AG08395 (cell line): Measurements from ENCODE around the gene FOXN3.
"Not testable (repeated sequence)": the region's sequence is repeated elsewhere in the genome, so short reads cannot be mapped to it uniquely, and the experiment has no call there.

Experiments used
- DNase-seq: peaks from one replicate; pipeline ENCODE4 v3.0.0; 2012; ENCODE audit warnings: mixed read lengths, low spot score

FOXN3 gene

GRCh38 chr14:89164168-89165073 is 252.6 kb downstream of the FOXN3 start:
- no peak for DNase-seq

- DNase-seq = no peak
Measured at GRCh38 chr14:89163031-89163636, 253.9 kb downstream of the FOXN3 start.

DNA sequence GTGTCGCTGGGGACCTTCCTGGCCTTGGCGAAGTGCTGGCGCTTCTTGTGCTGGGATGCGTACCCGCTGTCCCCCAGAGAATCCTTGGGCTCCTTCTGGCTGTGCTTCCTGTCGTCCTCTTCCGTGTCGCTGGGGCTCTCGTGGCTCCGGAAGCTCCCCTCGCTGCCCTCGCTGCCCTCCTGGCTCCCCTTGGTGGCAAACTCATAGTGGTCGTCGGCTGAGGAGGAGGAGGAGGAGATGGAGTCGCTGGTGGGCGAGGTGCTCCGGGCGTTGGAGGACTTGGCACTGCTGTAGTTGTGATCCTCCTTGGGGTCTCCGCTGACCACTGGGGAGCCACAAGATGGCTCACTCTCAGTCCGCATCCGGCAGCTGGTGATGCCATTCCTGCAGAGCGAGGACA is 254.4 kb downstream of the FOXN3 start:
- no peak for DNase-seq

GRCh38 chr14:89160437-89160836 is 256.6 kb downstream of the FOXN3 start:
- no peak for DNase-seq

DNA sequence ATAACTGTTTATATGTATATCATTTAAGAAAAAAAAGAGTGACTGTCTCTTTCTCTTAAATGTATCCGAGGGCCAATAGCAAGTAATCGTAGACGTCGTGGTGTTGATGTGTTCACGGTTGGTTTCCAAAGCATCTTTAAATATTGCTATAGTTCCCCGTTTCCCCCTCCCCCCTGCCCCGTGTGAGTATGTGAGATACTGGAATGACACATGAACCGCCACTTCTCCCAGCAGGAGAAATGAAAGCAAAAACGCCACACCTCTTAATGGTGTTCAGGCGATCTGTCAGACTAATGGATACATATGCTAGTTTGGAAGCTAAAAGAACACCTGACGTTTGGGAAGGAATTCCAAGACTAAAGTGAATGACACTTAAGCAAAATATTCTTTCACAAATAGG is 258.3 kb downstream of the FOXN3 start:
- DNase-seq = no peak

GRCh38 chr14:89158104-89158503 is 258.9 kb downstream of the FOXN3 start:
- not testable (repeated sequence) for DNase-seq

- DNase-seq = no peak
Measured at GRCh38 chr14:89155491-89155890, 261.5 kb downstream of the FOXN3 start.

DNA sequence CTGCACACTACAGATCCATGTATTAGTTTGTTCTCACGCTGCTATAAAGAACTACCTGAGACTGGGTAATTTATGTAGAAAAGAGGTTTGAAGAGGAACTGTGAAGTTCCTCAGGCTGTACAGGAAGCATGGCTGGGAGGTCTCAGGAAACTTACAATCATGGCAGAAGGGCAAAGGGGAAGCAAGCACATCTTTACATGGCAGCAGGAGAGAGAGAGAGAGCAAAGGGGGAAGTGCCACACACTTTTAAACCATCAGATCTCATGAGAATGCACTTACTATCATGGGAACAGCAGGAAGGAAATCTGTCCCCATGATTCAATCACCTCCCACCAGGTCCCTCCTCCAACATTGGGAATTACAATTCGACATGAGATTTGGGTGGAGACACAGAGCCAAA is 265.3 kb downstream of the FOXN3 start:
- not testable (repeated sequence) for DNase-seq

- peak; percentile 22 for DNase-seq
Measured at GRCh38 chr14:89146274-89146673, 270.8 kb downstream of the FOXN3 start.

DNA sequence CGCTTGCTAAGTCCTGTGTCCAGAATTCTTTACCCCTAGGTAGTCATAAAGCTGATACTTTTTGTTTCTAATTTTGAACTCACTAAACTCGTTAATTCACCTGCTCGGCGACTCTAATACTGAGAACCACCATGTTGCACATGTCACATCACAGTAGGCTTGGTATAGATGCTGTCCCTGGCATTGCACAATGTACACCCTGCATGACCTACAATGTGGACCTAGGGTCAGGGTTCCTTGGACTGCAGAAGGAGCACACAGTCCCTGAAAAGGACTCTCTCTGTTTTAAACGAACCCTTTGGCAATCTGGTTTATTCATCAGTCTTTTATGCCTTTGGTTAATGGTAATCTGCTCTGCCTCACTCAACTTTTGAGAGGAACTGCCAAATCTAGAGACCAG is 272.4 kb downstream of the FOXN3 start:
- no peak for DNase-seq

DNA sequence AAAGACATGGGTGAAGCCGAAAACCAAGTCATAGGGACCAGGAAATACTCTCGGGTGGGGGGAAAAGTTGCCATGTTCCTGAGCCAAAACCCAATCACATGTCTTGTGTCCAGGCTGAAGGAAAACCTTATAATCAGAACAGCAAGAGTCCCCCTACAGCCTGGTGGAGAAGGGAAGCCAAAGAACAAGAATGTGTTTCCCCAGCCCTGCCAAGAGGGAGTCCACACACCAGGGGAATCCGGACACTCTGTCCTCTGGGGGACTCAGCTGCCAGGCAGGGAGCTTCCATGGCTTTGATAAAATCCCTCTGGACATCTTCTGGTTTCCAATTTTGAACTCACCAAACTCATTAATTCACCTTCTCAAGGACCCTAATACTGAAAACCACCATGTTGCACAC is 273.0 kb downstream of the FOXN3 start:
- no peak for DNase-seq

- no peak for DNase-seq
Measured at GRCh38 chr14:89143595-89143994, 273.4 kb downstream of the FOXN3 start.

GRCh38 chr14:89142366-89142765 is 274.7 kb downstream of the FOXN3 start:
- DNase-seq = no peak

DNA sequence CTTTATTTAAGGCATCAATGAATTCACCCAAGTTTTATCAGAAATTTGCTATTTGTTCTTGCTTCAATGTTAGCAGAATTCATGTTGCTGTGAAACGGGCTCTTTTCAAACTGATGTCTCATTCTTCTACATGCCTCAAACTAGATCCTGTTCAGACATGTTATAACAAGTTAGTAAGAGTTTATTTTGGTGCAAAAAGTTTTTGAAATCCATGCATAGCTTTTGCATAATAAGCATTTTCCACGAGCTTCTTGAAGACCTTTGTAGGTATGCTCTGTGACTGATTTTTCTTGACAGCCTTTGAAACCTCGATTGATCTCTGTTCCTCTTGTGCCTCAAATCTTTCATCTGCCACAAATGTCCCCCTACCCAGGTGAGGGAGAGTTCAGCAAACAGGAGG is 275.2 kb downstream of the FOXN3 start:
- no peak for DNase-seq

DNA sequence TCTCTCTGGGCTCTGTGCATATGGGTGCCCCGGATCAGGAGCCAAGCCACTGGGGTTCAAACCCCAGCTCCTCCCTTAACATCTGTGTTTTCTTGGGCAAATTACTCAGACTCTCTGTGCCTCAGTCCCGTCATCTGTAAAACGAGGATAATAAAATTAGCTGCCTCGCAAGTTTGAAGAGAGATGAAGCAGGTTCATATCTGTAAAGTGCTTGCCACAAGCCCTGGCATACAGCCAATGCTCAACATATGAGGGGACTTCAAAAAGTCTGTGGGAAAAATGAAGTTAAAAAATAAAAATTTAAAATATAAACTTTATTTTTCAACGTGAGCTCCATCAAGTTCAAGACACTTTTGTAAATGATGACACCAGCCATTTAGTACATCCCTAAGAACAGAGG is 276.7 kb downstream of the FOXN3 start:
- DNase-seq = no peak

DNA sequence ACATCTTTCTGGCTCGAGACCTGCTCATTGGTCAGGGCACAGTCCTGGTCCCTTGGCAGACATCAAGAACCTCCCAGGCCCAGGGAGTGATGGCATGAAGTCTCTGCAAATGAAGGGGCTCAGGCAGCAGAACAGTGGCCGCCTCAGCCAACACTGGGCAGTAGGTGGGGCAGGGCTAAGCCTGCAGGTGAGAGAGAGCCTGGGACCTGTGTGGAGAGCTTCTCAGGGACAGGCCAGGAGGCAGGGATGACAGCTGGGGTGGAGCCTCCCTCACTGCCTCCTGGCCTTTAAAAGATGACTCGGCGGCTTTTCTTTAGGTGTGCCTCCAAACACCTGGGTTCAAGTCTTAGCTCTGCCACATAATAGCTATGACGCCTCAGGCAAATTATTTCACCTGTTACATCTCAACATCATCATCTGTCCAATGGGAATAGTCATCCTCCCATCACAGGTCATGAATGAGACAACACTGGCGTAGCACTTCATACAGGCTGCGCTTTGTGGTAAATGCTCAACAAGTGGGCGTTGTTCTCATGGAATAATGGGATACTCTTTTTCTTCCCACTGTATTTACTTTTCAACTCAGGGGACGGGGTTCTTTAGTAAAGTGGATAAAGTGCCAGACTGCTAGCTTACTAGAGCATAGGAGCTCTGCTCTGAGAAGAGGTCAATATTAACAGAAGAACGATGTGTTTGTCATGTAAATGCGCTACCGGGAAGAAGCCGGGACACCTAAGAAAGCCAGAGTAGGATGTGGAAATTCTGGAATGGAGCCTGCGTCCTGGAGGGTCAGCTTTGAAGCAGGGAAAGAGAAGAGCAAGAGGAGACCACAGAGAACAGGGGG is 277.4 kb downstream of the FOXN3 start:
- no peak for DNase-seq

GRCh38 chr14:89138846-89139245 is 278.2 kb downstream of the FOXN3 start:
- DNase-seq = no peak

- peak; percentile 97 for DNase-seq
Measured at GRCh38 chr14:89137526-89138163, 279.4 kb downstream of the FOXN3 start.

- DNase-seq = no peak
Measured at GRCh38 chr14:89136587-89136986, 280.4 kb downstream of the FOXN3 start.

- no peak for DNase-seq
Measured at GRCh38 chr14:89134640-89135039, 282.4 kb downstream of the FOXN3 start.

DNA sequence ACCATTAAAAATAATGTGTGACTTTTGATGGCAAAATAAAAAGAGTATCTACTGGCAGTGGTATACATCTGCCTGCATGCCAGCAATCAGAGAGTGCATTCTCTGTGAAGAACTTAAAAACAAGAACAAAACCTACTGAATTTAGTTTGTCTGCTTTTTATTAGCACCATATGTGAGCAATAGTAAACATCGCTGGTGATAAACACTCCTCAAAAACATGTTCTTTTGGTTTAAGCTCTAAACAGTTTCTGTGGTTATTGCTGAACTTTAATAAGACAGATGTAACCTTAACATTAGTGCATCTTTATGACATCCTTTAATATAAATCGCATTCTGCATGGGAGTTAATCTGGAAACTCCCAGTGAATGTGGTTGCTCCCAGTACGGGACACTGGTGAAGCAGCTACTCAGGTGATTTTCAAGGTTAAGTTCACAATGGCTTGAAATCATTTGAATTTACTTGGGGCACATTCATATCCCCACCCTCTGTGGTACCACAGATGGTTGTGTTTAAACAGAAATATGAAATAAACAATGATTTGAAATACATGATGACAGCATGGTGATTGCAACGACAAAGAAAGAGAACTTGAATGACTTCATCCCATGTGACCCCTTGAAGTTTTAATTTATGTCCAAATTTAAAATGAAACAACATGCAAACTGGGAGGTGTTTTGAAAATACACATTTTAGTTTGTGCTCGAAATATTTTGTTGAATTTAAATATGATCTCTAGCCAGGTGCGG is 285.9 kb downstream of the FOXN3 start:
- no peak for DNase-seq
